HG02840 (cell line): ENCODE results near the gene SPEM3.

Experiments
- ATAC-seq: cut with Tn5 transposase; IDR thresholded peaks from one replicate; pipeline ENCODE4 v1.9.1; 2021; ENCODE audit warnings: mild to moderate bottlenecking, moderate library complexity, moderate number of reproducible peaks; ENCODE audit not compliant: unreplicated experiment, low FRiP score

SPEM3 gene

DNA sequence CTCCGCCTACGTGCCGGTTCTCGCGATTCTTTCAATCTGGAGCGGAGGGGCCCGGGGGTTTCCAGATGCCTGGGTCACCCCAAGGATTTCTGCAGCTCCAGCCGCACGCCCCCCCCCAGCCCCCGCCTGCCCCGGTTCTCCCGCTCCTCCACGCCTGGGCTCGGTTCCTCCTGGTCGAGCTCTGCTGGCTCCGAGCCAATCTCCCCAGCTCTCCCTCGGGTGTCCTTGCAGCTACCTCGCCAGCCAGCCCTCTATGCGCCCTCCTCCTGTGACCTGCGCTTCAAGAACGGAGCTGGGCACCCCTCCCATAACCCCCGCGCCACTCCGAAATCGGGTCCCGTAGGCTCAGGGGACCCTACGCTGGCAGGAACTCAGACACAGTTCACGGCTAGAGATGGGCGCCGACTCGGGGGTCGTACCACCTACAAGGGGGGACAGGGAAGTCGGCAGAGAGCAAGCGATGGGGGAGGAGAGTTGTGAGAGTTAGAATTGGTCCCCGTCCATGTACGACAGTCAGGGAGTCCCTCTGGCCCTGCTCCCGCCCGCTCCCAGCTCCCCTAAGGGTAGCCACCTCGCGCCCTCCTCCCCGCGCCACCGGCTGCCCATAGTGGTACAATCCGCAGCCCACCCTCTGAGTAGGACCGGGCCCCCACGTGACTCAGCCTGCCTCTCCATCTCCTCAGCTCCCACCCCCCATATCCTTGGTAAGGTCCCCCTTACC is 11.6 kb downstream of the SPEM3 start:
- no peak for ATAC-seq

DNA sequence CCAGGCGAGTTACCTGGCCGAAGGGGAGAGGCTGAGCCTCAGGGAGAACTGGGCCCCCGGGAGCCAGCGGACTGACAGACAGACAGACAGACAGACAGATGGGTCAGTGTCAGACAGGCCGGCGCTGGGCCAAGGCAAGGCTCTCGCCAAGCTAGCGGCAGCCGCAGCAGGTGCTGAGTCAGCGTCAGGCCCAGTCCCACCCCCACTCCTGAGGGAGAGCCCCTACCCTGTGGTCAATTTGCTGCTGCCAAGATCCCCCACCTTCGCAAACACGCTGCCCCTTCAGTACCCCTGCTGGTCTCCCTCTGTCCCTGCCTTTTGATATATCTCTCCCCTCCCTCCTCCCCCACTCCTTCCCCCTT is 12.2 kb downstream of the SPEM3 start:
- ATAC-seq, result no peak

DNA sequence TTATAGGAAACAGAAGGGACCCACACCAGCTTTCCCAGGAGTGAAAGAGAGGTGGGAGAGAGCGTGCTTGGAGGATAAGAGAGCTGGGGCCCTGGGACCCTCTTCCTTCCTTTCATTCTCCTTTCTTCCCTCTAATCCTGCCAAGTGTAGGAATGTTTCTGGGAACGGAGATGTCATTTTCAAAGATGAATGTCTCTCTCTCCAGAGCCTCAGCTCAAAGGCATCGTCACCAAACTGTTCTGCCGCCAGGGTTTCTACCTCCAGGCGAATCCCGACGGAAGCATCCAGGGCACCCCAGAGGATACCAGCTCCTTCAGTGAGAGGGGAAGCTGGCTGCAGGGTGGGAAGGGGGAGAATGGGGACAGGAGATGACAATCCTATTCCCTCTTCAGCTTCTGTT is 12.6 kb downstream of the SPEM3 start:
- no peak for ATAC-seq

DNA sequence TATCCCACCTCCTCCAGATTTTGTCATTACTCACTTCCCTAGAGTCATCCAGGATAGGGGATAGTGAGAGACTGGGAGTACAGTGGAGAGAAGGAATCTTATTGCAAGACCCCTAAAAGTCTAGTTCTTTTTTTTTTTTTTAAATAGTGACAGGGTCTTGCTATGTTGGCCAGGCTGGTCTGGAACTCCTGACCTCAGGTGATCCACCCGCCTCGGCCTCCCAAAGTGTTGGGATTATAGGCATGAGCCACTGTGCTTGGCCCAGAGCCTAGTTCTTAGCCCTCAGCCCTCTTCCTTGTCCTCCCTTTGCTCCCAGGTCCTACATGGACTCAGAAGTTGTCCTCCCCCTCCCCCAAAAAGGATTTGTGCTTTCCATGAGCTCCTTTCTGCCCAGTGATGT is 13.5 kb downstream of the SPEM3 start:
- ATAC-seq, result no peak

DNA sequence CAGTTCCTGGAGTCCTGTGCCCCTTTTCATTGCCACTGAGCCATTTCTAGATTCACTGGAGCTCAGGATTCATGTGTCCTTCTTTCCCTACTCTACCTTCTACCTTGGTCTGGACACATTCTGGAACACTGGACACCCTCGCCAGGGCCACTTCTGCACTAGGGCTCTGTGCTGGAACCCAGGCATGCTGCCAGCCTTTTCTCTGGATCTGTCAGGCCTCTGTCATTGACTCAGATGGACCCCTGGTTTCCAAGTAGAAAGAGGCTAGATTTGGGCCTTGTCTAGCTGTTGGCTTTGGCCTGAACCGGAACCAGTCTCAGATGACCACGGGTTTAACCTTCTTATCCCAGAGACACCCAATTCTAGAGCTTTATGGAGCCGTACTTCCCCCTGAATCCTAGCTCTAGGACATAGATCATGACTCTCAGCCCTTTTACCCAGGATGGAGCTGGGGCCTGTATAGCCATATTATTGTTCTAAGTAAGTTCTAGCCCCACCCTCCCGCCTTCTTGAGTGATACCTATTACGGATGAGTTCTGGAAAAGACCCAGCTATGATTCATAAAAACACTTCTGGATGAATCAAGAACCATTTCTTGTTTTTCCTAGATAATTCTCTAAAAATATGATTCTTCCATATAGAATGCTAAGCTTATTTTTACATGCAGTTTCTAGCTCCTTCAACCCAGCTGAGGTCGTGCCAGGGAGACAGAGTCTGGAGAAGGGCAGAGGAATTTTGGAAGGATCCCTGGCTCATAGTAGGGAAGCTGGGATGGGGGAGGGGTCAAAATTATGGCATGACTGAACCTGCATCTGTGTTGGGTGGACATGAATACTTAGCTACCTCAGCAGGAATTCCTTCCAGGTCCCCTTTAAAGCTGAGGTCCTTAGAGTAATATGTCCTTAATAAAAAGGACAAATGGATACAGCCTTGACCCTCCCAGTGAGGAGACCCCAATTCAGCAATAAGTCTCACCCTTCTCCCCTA is 15.1 kb downstream of the SPEM3 start:
- no peak for ATAC-seq

- ATAC-seq, result no peak
Measured at GRCh38 chr17:7444682-7445618, 16.3 kb downstream of the SPEM3 start, which contains the start of gene CHRNB1. Gene CHRNB1 (plus strand): TSS chr17:7445061. CDS start chr17:7445128, 67 bp downstream.

DNA sequence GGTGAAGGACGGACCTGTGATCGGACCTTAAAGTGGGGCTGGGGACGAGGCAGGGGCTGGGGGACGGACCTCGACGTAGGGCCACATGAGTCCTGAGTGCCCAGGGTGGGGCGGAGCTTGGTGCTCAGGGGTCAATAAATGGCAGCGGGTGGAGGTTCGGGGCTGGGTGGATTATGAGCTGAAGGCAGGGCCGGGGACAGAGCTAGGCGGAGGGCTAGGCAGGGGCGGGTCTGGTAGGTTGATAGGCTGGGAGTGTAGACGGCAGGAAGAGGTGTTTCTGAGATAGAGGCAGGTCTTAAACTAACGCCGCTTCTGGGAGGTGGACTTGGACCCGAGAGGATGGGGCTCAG is 16.9 kb downstream of the SPEM3 start:
- ATAC-seq, result no peak

DNA sequence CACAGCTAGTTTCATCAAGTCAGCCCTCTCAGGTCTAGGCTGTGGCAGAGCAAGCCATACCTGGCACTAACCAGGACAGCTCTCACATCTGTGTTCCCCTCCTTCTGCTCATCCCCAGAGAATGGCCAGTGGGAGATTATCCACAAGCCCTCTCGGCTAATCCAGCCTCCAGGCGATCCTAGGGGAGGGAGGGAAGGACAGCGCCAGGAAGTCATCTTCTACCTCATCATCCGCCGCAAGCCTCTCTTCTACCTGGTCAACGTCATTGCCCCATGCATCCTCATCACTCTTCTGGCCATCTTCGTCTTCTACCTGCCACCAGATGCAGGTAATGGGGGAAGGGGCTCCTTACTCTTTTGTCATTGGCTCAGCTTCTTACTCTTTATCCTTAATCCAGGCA is 19.8 kb downstream of the SPEM3 start:
- no peak for ATAC-seq

DNA sequence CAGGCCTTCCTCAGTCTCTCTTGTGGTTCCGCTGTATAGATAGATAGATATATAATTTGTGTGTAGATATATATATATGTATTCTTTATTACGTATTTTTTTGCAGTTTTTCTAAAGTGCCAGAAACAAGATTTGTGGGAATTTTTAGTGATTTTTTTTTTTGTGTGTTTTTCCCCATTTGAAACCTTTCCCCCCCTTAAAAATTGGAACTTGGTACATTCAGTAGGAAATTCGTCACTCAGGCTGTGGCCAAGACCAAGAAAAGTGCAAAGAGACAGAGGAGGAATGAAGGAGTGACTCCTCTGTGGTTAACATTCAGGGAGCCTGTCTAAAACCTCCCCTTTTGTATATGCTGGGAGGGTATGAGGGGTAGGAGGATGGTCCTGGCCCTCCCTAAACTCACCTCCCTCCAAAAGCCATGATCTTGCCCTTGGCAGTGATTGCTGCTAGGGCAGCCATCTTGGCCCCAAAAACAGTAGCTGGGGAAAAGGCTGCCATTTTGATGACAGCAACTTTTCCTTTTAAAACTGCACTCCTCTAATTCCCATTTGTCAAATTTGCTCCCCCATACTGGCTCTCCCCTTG is 31.4 kb downstream of the SPEM3 start:
- no peak for ATAC-seq

DNA sequence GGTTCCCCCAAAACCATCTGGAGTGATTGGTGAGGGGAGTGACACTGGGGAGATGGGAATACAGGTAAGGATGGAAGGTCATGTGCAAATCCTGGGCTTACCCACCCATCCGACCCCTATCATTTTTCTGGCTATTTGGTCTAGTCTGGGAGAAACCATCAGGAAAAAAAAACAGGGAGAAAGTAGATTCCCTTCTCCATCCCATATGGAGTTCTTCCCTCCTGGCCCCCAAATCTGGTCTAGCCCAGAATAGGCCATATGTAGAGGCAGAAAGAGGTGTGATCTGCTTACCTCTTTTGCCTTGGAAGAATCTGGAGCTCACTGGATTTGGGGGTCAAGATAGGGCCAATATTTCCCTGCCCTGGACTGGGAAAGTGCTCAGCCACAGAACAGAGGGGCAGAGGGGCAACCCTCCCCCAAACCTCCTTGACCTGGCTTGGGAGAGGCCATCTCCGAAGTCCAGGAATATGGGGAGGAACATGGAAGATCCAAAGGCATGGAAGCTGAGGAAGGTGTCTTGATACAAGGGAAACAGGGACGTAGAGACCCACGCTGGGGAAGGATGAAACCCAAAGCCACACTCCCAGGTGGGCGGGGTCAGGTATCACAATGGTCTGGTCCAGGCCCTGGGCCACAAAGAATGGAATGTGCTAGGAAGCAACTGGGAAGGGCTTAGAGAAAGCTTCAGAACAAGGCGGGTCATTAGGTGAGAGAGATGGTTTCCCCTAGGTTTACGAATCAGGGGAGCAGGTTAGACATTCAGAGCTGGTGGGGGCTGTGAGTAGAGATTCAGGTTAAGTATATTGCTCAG is 32.4 kb downstream of the SPEM3 start:
- no peak for ATAC-seq

- no peak for ATAC-seq
Measured at GRCh38 chr17:7462474-7463371, 34.1 kb downstream of the SPEM3 start.

- ATAC-seq, result no peak
Measured at GRCh38 chr17:7463372-7463846, 34.8 kb downstream of the SPEM3 start.

DNA sequence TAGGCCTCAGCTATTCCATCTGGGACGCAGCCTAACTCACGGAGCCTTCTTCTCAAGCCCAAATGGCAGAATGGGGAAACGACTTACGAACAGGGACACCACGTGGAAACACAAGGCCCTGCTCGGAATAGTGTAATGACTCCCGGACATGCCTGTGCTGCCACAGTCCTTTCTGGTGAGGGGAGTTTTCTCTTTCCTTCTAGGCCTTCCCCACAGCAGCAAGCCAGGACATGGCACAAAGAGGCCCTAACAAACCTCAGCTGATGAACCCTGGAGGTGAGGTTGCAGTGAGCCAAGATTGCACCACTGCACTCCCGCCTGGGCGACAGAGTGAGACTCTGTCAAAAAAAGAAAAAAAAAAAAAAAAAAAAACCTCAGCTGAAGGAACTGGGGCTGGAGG is 35.4 kb downstream of the SPEM3 start:
- ATAC-seq, result no peak

DNA sequence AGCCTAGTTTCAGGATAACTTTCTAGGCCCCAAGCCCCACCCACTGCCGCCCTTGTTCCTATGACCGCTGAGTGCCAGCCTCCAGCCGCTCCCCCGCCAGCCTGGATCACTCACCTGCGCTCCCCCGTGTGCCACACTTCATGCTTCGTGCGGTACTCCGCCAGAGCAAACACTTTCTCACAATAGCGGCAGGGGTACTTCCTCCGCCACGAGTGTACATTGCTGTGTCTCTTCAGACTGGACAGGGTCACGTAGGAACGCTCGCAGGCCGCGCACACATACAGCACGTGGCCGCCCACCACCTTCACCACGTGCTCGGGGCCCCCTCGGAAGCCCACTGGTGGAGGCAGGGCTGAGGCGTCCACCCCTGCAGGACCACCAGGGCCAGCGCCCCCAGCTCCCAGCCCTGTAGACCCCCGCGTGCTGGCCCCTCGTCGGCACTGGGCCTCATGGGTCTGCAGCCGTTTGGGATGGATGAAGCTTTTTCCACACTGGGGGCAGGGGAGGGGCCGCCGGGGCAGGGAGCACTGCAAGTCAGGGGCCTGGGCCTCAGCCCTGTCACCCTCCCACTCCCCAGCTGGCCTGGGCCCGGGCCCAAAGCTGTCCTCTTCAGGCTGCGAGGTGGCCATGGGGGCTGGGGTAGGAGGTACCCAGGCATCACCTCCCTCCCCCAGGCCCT is 37.1 kb downstream of the SPEM3 start:
- ATAC-seq, result no peak

- ATAC-seq, result no peak
Measured at GRCh38 chr17:7466318-7466638, 37.6 kb downstream of the SPEM3 start.

DNA sequence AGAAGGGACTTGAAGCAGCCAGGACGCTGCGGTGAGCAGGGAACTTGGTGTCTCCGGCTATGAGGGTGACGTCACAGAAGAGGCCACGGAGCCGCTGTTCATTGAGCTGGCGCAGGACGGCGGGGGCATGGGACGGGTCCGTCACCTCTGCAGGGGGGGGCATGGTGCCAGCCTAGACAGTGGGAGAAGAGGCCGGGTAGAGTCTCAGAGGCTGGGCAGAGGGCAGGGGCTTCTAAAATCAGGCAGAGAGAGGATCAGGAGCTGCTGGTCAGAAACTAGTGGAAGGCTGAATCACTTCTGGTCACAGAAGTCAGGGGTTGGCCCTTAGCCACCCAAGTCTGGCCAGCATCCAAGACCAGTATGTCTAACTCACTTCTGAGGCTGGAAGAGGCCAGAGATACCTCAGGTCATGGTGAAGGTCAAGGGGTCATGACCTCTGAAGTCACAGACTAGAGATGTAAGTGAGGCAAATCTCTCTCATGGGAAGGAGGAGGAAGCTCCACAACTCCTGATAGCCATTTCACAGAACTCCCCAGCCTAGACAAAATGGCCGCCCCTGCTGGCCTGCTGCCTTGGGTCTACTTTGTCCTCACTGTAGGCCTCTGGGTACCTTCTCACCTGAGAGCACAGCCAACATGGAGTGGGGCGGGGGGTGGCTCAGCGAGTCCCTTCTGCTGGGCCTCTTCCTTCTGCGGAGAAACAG is 38.1 kb downstream of the SPEM3 start:
- no peak for ATAC-seq

- no peak for ATAC-seq
Measured at GRCh38 chr17:7467498-7467897, 38.8 kb downstream of the SPEM3 start.
